ENCODE measurements around the gene MAP2K1.
"Not testable (repeated sequence)": the region's sequence is repeated elsewhere in the genome, so short reads cannot be mapped to it uniquely, and the experiment has no call there.

MAP2K1 gene

DNA sequence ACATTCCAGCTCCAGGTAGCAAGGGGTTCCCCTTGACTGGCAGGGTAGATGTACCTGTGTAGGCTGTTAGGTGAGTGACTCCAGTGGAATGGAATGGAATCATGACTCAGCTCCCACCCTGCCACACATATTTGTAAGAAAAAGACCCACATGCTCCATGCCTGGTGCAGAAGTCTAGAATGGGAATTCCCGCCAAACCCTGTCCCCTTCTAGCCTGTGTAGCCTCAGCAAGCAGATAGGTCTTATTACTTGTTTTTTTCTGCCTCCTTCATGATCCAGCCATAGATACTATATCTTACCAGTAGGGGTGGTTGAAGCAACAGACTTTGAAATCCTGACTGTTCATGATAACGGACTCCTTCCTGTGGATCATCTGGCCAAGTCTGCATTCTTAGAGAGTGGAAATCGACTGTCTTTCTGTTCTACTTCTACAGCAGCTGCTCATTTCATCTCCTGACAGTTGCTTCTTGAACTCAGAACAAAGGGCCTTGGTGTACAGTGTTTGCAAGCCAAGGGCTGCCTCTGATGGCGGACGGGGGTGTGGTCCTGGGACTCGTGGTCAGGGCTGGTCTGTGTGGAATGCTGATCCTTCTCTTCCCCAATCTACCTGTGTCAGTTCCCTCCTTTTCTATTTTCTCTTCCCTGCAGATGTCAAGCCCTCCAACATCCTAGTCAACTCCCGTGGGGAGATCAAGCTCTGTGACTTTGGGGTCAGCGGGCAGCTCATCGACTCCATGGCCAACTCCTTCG is 94.6 kb downstream of the MAP2K1 start:
- DNase-seq, result no peak

- DNase-seq, result no peak
Measured at GRCh38 chr15:66482539-66482938, 95.8 kb downstream of the MAP2K1 start.

- DNase-seq, result no peak
Measured at GRCh38 chr15:66483131-66483566, 96.4 kb downstream of the MAP2K1 start.

GRCh38 chr15:66484539-66485112 is 97.9 kb downstream of the MAP2K1 start:
- no peak for DNase-seq

- no peak for DNase-seq
Measured at GRCh38 chr15:66486887-66487286, 100.2 kb downstream of the MAP2K1 start.

DNA sequence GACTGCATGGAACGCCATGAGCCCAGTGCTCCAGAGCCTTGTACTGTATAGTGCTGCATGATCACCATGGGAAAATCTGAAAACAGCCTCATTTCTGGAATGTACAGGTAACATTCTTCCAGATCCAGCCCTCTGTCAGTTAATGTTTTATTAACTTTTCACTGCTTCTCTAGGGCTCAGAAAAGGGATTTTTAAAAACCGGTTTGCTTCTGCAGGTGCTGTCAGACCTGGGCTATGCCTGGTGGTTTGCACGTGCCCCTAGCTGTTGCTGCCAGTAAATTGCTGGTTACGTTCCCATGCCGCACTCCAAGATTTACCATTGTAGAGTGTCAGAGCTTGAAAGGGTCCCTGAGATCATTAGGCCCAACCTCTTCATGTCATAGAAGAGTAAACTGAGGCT is 101.8 kb downstream of the MAP2K1 start:
- no peak for DNase-seq

DNA sequence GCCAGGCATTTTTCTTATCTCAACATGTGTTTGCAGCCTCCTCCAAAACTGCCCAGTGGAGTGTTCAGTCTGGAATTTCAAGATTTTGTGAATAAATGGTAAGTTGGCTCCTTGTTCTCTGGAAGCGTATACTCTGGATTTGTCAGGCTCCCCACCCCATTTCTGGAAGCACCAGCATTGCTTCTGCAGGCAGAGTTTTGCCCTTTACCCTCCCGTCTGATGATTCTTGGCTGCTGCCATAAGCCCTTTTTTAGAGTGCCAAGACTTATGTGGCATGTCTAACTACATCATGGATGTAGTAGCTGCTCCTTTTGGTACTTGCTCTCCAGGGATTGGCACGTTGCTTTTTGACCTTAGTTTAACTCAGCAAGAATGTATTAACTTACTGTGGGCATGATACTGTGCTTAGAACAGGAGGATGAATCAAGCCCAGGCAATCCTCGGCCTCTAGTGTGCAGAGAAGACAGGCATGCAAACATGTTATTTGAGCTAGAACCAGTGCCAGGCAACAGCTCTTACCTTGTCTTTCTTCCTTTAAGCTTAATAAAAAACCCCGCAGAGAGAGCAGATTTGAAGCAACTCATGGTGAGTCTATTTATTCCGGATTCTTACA is 102.6 kb downstream of the MAP2K1 start:
- DNase-seq, result no peak

DNA sequence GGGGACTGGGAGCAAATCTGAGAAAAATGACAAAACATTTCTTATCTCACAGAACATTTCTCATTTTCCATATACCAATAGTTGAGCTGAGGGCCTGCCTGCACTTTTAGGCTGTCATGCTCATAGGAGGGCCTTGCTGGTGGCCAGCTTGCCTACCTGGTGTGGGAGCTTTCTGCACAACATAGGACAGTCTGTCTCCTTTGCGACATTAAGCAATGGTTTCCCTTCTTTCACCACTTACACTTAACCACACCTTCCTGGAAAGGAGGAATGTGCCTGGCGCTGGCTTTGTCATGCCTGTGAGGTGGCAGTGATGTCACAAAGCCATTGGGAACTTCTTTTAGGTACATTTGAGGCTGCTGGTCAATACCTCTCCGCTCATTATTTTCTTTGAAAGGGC is 105.1 kb downstream of the MAP2K1 start:
- no peak for DNase-seq

DNA sequence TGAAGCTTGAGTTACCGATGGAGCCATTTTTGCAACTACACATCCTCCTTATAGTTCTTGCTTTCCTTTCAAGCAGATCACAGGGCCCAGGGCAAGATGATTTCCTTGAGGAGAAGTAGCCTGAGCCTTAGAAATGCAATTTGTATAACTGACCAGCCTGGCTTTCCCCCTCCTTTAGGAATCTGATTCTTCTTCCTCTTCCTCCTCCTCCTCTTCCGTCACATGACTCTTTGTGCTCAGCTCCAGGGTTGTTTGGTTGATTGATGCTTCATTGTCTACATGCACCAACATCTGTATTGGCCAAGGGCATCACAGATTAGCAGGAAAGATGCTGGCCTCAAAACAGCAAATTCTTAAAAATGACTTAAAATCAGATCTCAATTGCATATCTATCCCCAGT is 107.5 kb downstream of the MAP2K1 start:
- DNase-seq, result no peak

- no peak for DNase-seq
Measured at GRCh38 chr15:66496951-66497501, 110.3 kb downstream of the MAP2K1 start.

GRCh38 chr15:66497502-66498455 is 111.1 kb downstream of the MAP2K1 start, which contains the start of gene SNAPC5:
SNAPC5 (minus strand) TSS chr15:66497762; CDS start chr15:66497731, 31 bp downstream.
- peak; percentile 96 for DNase-seq

GRCh38 chr15:66498501-66499386 is 112.0 kb downstream of the MAP2K1 start:
- DNase-seq, result no peak

- not testable (repeated sequence) for DNase-seq
Measured at GRCh38 chr15:66500346-66500745, 113.6 kb downstream of the MAP2K1 start.

DNA sequence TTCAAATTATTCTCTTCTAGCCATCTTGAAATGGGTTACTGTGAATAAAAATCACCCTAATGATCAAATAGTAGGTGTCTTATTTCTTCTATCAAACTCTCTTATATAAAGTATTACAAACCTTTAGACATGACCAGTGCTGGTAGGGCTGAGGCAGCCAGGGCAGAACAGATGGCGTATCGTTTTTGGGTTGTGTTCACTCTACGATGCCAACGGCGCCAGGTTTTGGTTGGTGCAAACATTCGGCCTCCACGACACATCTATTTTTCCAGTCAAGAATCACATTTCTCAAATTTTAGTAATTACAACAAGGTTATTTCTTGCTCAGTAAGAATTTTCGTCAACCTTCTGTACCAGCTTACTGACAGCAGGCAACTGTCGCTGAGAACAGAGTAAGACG is 115.8 kb downstream of the MAP2K1 start:
- no peak for DNase-seq

GRCh38 chr15:66503041-66503648 is 116.4 kb downstream of the MAP2K1 start:
- DNase-seq, result not testable (repeated sequence)

GRCh38 chr15:66503780-66504562 is 117.3 kb downstream of the MAP2K1 start:
- DNase-seq, result no peak

- peak; percentile 85 for DNase-seq
Measured at GRCh38 chr15:66504563-66505429, 118.1 kb downstream of the MAP2K1 start, which contains the start of the genes RPL4 and ZWILCH. RPL4 (minus strand) TSS chr15:66504855; CDS start chr15:66504790, 65 bp downstream. ZWILCH (plus strand) TSS chr15:66505326; CDS start chr15:66505339, 13 bp downstream.

DNA sequence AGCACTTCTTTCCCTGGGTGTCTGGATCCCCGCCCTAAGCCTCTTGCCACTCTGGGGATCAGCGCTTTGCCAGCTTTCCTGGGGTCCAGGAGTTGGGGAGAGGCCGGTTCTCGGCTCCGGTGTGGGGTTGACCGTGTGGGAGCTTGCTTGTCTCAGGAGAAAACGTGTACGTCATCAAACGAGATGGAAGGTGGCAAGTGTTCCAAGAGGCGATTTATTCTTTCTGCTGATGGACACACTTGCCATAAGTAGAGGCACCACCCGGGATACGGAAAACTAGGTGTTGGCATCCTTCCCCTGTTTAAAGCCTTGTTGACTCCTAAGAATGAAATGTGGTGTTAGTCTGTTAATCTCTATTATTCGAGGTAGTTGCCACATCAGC is 118.7 kb downstream of the MAP2K1 start:
- no peak for DNase-seq

- no peak for DNase-seq
Measured at GRCh38 chr15:66505818-66506217, 119.1 kb downstream of the MAP2K1 start.
